ENCODE results near the gene FKBP10. TPM values are rescaled to one million over a fixed set of nuclear protein-coding genes. Genes with fewer than 3 reads are reported as not detected.
"Not testable (repeated sequence)": the region's sequence is repeated elsewhere in the genome, so short reads cannot be mapped to it uniquely, and the experiment has no call there.

Gene FKBP10
- total RNA-seq (2014; rRNA removed; shearing (Covaris generic)), result 115 and 133 TPM in 2 replicates

DNA sequence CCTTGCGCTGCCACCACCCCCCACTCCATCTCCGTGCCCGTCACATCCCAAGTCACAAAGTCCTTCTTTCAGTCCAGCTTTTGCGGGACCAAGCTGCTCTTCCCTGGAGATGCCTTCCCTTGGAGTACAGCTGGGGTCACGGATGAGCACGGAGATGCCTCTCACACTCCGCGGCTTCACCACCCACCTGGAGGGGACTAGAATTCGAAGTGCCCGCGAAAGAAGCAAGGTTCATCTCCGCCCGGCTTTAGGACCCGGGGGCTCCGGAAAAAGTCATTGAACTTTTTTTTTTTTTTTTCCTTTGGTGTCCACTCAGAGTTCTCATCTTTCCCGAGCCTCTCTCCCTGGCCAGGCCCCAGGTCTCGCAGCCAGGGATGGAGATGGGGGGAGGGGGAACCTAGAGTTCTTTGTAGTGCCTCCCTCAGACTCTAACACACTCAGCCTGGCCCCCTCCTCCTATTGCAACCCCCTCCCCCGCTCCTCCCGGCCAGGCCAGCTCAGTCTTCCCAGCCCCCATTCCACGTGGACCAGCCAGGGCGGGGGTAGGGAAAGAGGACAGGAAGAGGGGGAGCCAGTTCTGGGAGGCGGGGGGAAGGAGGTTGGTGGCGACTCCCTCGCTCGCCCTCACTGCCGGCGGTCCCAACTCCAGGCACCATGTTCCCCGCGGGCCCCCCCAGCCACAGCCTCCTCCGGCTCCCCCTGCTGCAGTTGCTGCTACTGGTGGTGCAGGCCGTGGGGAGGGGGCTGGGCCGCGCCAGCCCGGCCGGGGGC, at the start of gene FKBP10:
Gene FKBP10 (plus strand): TSS at position 624 of the 771 bp plus-strand sequence. CDS start 31 bp downstream, at position 655.
- DNase-seq (ENCODE audit: low read depth), result peak; percentile 82

GRCh38 chr17:41763327-41763726, 49.5 kb upstream of the FKBP10 start:
- DNase-seq (ENCODE audit: low read depth), result no peak

- DNase-seq (ENCODE audit: low read depth), result no peak
Observed at GRCh38 chr17:41766135-41766534, 46.7 kb upstream of the FKBP10 start.

DNA sequence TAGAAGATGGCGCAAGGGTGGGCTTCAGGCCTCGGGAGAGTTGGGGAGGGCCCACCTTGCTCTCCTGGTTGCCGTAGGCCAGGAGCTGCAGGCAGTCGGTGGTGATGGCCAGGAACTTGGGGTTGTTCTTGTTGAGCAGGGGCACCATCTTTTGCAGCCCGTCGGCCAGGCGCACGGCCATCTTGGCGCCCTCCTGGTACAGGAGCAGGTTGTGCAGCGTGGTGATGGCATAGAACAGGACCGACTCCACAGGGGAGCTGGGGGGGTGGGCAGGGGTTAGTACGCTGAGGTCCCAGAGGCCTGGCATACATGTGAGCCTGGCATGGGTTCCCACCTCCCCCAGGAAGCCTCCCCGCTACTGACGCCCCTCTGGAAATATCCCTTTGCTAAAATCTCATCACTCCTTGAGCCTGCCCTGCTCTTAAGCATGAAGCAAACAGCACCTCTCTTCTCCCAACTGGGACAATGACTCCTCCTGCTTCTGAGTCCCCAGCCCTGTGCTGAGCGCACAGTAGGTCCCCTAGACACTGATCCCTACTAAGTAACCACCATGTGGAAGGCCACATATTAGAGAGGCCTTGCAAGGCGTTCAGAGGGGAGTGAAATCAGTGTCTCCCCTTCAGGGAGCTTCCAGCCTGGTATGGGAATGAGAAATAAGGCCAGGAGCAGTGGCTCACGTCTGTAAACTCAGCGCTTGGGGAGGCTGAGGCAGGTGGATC, 45.3 kb upstream of the FKBP10 start:
- no peak for DNase-seq (ENCODE audit: low read depth)

- no peak for DNase-seq (ENCODE audit: low read depth)
Observed at GRCh38 chr17:41768682-41769288, 44.0 kb upstream of the FKBP10 start.

DNA sequence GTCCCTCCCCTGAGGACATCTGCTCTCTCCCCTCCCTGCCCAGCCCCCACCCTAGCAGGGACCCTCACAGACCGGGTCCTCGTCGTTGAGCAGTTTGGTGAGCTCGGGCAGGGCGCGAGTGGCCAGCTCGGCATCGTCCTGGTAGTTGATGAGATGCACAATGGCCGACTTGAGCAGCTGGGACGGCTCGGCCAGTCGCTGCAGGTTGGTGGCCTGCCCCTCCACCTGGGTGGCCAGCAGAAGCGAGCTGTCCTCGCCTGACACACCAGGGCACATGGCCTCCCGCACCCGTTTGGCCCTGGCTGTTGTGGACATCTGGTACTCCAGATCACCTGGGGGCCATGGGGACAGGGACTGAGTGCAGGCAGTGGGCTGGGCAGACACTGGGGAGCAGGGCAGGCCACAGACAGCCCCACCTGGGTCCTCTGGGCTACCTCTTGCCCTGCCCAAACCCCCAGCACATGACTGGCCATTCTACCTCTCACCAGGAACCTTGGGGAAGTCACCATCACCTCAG, 43.4 kb upstream of the FKBP10 start:
- DNase-seq (ENCODE audit: low read depth), result no peak

DNA sequence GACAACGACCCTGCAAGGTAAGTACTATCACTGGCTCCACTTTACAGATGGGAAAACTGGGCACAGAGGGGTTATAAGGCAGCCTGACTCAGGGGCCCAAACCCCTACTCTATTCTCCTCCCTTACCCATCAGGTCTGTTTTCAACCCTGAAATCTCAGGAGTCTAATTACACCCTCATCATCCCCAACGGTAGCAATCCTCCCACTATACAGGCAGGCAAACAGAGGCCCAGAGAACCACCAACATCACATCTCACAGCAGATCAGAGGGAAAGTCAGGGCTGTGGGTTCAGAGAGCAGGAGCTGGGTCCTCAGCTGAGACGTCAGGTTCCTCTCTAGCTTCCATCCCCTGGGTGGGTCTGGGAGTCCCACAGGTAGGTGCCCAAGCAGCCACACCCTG, 42.8 kb upstream of the FKBP10 start:
- no peak for DNase-seq (ENCODE audit: low read depth)

DNA sequence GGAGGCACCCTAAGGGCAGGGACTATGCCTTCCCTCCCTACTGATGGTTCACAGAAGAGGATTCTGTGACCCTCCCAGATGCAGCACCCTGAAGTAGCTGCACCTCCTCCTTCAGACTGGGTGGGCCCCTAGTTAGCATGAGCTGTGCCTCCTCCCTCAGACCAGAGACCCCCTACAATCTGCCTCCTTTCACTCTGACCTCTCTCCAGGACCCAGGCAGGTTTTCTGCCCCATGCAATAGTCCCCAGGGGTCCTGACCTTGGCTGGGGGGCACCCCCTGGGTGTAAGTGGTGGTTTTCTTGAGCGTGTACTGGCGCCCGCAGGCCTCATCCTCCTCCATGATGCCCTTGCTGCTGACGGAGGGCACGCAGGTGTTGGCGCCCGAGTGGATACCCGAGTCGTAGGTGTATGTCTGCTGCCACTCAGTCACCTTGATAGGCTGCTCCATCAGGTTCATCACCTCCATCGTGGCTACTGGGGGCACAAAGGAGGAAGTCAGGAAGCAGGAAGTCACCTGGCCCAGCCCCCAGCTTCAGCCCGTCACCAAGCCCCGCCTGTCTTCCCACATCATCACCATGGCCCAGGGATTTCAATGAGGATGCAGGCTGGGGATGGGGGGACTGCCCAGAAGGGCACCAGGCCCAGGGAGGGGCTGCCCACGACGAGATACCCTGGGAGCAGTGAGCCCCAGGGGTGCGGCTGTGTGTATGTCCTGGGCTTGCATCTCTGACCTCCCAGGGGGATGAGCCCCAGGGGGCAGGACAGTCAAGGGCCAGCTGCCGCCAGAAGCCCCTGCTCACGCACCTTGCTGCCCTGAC, 41.2 kb upstream of the FKBP10 start:
- no peak for DNase-seq (ENCODE audit: low read depth)

DNA sequence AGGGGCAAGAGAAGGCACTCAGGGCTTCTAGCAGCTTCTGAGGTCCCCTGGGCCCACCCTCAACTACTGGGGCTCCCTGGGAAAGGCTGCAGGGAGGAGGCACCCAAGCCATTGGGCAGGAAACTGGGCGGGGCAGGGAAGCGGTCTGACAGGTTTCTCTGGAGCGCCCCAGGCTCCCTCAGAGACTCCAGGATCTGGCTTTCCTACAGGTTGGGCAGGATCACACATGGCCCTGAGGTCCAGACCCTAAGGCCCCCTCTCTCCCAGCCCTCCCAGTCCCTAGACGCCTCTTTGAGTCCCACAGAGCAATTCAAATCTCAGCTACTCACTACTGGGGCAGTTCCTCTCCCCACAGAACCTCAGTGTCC, 40.6 kb upstream of the FKBP10 start:
- DNase-seq (ENCODE audit: low read depth), result no peak

DNA sequence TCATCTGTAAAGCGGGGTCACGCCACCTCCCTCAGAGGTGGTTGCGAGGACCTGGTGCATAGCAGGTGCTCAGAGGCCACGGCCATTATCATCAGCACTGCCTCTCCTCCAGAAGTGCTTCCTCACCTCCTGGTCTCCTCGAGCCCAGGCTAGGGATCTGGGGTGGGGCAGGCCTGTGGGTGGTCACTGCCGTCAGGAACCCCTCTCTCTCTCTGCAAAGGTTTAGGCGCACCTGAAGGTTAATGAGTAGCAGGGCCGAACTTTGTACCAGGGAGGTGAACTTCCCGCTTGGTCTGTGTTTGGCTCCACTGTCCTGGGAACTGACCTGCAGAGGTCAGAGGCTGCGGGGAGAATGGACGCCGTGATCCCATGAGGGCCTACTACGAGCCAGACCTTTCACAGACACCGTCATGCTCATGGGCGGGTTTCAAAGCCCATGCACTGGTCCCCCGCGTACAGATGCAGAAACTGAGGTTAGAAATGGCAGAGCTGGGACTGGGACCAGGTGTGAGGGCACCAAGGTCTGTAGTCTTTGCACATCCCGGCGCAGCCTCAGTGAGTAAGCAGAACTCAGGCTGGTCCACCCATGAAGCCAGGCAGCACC, 40.1 kb upstream of the FKBP10 start:
- DNase-seq (ENCODE audit: low read depth), result no peak

DNA sequence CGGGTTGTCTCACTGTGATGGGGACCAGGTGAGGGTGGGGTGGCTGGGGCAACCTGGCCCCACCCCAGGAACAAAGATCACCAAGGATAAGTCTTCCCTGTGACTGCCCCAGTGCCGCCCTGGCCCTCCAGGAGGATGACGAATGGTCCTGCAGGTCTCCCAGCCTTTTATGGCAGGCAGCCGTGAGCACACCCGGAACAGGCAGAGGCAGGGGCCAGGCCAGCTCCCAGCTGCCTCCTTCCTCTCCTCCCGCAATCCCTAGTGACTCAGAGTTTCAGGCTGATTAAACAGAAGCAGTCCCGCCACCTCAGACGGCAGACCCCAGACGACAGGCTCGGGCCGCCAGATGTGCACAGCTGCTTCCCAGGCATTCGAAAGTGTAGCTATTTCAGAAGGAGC, 39.6 kb upstream of the FKBP10 start:
- peak; percentile 92 for DNase-seq (ENCODE audit: low read depth)

GRCh38 chr17:41773731-41774193, 39.0 kb upstream of the FKBP10 start:
- peak; percentile 57 for DNase-seq (ENCODE audit: low read depth)

GRCh38 chr17:41775394-41776226, 37.2 kb upstream of the FKBP10 start:
- no peak for DNase-seq (ENCODE audit: low read depth)

DNA sequence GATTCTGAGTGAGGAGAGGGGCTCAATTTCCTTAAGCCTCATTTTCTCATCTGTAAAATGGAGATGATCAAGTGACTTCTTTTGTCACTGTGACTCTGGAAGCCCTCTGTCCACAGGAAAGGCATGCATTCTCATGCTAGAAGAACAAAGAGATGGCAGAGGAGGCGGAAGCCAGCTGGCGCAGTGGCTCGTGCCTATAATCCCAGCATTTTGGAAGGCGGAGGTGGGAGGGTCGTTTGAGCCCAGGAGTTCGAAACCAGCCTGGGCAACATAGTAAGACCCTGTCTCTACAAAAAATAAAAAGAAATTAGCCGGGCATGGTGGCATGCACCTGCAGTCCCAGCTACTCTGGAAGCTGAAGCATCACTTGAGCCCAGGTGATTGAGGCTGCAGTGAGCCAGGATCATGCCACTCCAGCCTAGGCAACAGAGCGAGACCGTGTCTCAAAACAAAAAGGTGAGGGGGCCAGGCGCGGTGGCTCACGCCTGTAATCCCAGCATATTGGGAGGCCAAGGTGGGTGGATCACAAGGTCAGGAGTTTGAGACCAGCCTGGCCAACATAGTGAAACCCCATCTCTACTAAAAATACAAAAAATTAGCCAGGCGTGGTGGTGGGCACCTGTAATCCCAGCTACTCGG, 36.4 kb upstream of the FKBP10 start:
- DNase-seq (ENCODE audit: low read depth), result not testable (repeated sequence)

GRCh38 chr17:41777157-41777573, 35.6 kb upstream of the FKBP10 start:
- no peak for DNase-seq (ENCODE audit: low read depth)

GRCh38 chr17:41777574-41778188, 35.1 kb upstream of the FKBP10 start:
- peak; percentile 97 for DNase-seq (ENCODE audit: low read depth)

- no peak for DNase-seq (ENCODE audit: low read depth)
Observed at GRCh38 chr17:41779954-41780353, 32.9 kb upstream of the FKBP10 start.

DNA sequence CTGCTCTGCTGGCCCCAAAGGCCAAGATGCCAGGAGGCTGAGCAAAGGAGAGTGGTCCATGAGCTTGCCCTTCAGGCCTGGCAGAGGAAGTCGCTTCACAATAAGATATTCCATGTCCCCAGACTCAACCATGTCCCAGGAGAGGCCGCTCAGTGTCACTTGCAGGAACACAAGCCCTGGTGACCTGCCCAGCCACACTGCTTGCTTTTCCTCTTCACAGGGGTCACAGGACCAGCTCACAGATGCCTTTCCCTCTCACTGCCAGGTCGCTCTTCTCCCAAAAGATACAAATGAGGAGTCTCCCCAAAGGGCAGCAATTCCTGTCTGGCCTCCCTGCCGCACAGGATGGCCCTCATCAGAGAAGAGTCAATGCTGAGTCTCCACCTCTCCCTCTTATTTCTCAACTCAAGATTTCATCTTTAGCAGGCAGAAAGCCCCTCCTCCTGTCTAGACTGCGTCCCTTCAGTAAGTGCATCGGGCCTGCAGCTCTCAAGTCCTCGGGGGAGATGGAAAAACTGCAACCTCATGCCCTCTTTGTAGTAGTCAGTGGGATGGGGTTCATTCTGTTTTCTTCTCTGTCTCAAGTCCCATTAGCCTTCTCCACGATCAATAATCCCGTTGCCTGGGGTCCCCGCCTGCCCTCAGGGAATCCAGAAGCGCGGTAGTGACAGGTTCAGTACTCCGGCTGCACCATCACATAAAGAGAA, 31.2 kb upstream of the FKBP10 start:
- no peak for DNase-seq (ENCODE audit: low read depth)

DNA sequence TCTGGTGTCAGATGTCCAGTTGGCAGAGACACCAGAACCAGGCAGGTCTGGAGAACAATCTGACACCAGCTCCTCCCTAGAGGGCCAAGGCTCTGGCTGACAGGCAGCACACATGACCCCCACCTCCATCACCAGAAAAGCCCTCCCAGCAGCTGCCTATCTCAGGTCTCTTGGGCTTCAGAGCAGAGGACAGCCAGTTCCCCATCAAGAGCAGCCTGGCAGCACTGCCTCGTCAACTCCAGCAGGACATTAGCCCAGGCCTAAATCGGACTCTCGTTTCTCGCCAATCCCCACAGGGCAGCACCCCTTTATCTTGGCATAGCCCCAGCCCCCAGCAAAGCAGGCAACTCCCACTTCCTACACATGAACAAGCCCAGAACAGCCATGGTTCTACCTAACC, 30.7 kb upstream of the FKBP10 start:
- no peak for DNase-seq (ENCODE audit: low read depth)
